Astrocyte (in vitro differentiated cells and primary cell): ENCODE results near the gene HAS3.
"Not testable (repeated sequence)": the region's sequence is repeated elsewhere in the genome, so short reads cannot be mapped to it uniquely, and the experiment has no call there.

Source experiments
- EZH2 ChIP-seq: IDR thresholded peaks from 2 replicates; pipeline ENCODE4 v1.6.1; 2012; ENCODE audit warnings: mild to moderate bottlenecking, low read length, inconsistent platforms; ENCODE audit not compliant: insufficient read depth
- TF ChIP-seq, protein P1 (sequence below): IDR thresholded peaks from 2 replicates; pipeline ENCODE4 v1.5.1; 2011; ENCODE audit warnings: low read depth, mild to moderate bottlenecking, inconsistent platforms, low read length, moderate library complexity; ENCODE audit not compliant: insufficient read depth

DNA sequence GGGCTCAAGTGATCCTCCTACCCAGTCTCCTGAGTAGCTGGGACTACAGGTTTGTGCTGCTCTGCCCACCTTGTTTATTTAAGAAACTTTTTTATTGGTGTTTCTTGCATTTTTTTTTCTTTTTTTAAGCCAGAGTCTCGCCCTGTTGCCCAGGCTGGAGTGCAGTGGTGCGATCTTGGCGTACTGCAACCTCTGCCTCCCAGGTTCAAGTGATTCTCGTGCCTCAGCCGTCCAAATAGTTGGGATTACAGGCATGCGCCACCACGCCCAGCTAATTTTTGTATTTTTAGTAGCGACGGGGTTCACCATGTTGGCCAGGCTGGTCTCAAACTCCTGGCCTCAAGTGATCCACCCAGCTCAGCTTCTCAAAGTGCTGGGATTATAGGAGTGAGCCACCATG lies 44.2 kb downstream of the HAS3 start:
- TF ChIP-seq, protein P1, sequence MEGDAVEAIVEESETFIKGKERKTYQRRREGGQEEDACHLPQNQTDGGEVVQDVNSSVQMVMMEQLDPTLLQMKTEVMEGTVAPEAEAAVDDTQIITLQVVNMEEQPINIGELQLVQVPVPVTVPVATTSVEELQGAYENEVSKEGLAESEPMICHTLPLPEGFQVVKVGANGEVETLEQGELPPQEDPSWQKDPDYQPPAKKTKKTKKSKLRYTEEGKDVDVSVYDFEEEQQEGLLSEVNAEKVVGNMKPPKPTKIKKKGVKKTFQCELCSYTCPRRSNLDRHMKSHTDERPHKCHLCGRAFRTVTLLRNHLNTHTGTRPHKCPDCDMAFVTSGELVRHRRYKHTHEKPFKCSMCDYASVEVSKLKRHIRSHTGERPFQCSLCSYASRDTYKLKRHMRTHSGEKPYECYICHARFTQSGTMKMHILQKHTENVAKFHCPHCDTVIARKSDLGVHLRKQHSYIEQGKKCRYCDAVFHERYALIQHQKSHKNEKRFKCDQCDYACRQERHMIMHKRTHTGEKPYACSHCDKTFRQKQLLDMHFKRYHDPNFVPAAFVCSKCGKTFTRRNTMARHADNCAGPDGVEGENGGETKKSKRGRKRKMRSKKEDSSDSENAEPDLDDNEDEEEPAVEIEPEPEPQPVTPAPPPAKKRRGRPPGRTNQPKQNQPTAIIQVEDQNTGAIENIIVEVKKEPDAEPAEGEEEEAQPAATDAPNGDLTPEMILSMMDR, result not testable (repeated sequence)
- TF ChIP-seq EZH2, result not testable (repeated sequence)
